ENCODE data around the gene MALT1. TPM values are rescaled to one million over a fixed set of nuclear protein-coding genes. Genes with fewer than 3 reads are reported as not detected.

The MALT1 gene
- polyA plus RNA-seq, 3 donors: 27.1 to 38.6 (median 32.1) TPM

DNA sequence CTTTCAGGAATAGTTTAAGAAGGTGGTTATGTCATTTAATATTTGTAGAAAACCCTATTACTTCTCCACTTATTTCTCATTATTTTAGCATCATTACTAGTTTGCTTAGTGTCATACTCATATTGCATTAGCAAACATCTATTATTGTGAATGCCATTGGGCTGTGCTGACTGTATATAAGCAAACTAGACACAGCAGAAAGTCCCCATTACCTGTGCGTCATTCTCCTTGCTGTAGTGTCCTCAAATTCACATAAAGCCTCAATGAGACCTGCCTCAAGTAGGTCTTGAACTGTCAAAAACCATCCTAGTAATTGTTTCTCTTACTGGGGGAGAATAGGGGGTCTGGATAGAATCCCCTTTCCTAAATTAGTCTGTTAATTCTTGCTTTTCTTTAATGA lies 43.6 kb downstream of the MALT1 start:
- no peak for DNase-seq (ENCODE audit: extremely low read depth in 1 of 11, low read depth in 9 of 11, low spot score in 4 of 11)

DNA sequence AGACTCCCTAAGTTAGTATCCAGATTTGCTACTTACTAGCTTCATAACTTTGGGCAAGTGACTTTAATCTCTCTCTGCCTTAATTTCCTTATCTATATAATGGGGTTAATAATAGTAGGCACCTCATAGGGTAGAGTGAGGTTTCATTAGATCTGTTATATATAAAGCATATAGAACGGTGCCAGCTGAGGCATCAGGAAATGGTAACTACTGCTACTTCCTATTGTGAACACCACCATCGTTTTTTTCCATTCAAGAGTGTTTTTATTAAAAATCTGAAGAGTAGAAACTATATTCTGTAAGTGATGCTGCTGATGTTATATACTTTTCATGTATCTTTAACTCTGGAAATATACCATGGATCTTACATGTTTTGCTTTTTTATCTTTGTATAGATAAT lies 44.3 kb downstream of the MALT1 start:
- DNase-seq (ENCODE audit: extremely low read depth in 1 of 11, low read depth in 9 of 11, low spot score in 4 of 11): no peak

DNA sequence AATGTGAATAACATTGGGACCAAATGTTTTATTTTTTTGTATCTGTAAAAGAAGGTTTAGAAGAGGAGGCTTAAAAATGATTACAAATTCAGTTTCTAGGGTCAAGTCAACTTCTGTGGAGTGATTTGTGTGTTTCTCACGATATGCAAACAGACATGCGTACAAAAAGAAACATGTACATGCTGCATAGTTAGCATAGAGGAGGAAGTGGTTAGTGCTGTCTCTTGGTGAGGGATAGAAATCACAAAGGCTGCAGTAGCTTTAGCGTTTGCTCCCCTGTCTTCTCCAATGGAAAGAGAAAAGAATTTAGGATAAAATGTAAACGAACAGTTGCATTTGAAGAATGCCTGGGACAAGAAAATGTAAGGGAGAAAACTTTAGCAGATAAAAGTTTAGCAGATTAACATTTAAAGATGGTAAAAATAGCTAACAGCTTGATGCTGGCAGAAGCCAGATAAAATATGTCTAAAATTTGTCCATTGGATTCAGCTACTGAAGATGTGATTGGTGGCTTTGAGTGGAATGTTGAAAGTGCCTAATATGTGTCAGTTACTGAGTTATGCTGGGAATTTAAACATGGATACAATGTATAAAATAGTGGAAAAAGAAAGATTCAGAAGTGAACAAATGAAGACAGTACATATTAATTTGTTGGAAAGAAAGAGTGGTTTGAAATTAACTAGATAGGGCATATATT lies 44.9 kb downstream of the MALT1 start:
- DNase-seq (ENCODE audit: extremely low read depth in 1 of 11, low read depth in 9 of 11, low spot score in 4 of 11): no peak

DNA sequence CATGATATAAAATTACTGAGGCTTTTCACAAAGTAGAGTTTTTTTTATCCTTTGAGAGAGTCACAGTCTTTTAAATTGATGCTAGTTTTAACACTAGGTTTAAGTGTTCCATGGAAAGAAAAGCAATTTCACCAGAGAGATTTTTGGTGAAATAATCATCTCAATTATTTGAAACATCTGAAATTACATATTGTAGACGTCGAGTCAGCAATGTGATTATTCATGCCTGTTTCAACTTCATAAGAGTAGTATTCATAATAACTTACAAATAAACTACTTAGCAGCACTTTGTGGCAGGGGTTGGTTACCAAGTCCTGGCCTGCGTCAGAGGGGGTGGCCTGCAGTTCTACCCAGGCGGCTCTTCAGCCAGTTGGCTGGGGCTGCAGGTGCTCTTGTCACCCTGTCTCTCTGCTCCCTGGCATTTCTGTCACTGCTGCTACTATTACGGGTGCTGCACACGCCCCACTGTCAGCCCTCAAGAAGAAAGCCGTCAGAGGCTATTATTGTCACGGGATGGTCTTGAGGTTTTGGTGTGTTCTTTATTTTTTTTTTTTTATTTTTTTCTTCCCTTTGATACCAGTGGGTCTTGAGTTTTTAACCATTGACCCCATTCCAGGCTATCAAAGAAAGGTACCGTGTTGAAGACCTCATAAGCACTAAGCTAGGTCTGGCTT lies 50.4 kb downstream of the MALT1 start:
- DNase-seq (ENCODE audit: extremely low read depth in 1 of 11, low read depth in 9 of 11, low spot score in 4 of 11): no peak

DNA sequence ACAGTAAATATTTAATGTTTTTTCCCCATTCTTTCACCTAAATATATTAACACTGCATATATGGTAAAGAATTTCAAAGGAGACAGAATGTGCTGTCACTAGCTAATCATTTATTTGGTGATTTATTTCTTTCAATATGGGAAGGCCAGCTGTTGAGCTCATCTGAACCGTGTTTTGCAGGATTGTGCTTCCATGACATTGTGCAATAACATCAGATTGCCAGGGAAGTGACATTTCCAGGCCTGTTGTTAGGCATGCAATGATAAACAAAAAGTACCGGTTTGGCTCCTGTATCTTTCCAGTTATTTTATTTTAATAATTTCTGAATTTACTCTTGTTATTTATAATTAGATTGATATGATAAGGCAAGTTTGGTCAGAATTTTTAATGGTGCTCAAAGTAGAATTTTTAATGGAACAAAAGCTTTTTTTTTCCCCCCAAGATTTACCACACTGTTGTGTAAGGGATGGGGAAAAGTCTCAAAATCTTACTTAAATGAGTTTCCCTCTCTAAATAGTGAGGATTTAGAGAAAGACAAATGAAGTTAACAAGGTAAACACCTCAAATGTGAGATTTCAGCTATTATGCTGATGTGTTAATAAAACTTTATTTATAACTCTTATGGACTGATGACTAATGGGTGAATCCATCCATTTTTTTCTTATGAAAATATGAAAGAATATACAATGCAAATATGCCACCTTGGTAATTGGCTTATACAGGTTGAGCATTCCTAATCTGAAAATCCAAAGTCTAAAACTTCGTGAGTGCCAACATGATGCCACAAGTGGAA lies 52.7 kb downstream of the MALT1 start:
- DNase-seq (ENCODE audit: extremely low read depth in 1 of 11, low read depth in 9 of 11, low spot score in 4 of 11): peak in 1 of 11 donors; percentile 9

DNA sequence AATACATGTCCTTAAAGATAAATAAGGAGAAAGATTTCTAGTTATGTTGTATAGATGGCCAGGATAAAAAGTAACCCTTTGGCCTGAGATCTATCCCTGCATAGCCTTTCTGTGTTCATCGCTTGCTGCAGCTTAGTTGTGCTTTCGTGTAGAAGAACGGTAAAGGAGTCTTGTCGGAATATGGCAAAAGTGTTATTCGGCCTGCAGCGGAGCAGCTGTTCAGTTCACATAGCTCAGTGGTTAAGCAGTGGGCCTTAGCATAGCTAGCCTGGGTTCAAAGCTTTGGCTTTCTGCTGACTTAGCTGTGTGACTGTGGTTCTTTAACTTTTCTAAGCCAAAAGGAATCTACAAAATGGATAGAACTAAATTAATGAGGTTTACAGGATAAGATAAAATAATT lies 55.4 kb downstream of the MALT1 start:
- no peak for DNase-seq (ENCODE audit: extremely low read depth in 1 of 11, low read depth in 9 of 11, low spot score in 4 of 11)

DNA sequence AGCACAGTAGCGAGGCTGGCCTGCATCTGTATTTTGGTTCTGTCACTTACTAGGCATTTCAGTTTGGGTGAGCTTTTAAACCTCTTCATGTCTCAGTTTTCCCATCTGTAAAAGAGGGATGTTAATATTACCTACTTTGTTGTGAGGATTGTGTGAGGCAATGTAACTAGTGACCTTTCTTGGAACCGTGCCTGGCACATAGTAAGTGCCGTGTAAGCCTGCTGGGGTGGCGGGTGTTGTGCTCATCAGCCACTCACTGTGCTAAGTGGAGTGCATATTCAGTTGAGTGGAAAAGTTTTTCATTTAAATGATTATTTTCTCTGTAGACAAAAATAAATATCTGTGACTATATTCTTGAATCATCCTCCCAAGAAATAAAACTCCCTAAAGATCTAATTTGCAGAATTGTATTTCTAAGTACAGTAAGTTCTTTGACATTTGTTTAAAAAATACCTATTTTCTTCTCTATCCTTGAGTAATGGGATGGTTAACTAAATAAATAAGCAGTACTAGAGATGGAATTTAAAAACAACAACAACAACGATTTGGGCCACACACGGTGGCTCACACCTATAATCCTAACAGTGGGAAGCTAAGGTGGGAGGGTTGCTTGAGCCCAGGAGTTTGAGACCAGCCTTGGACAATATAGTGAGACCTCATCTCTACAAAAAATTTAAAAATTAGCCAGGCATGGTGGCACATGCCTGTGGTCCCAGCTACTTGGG lies 56.7 kb downstream of the MALT1 start:
- DNase-seq (ENCODE audit: extremely low read depth in 1 of 11, low read depth in 9 of 11, low spot score in 4 of 11): peak in 1 of 11 donors; percentile 11

DNA sequence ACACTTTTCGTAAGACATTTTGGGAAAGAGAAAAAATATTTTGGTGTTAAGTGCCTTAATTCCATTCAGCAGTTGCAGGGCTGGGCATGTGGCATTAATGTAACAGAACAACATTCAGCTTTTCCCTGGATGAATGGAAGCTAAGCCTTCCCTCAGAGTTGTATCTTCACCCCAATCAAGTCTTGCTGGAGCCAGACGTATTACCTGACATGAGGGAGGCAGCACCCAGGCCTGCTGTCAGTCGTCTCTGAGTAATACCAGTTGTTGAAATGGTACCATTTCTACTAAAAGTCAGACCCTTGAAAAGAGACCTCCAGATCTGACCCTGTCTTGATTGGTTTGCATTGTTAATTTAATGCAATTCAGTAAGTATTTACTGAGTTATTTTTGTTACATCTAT lies 57.5 kb downstream of the MALT1 start:
- DNase-seq (ENCODE audit: extremely low read depth in 1 of 11, low read depth in 9 of 11, low spot score in 4 of 11): no peak

DNA sequence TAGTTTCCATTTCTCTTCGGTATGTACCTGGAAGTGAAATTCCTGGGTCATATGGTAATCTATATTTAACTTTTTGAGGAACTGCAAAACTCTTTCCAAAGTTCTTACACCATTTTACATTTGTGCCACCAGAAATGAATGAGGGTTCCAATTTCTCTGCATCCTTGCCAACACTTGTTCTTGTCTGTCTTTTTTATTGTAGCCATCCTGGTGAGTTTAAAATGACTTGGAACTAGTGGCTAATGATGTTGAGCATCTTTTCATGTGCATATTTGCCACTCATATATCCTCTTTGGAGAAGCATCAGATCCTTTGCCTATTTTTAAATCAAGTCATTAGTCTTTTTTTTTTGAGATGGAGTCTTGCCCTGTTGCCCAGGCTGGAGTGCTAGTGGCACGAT lies 59.4 kb downstream of the MALT1 start:
- no peak for DNase-seq (ENCODE audit: extremely low read depth in 1 of 11, low read depth in 9 of 11, low spot score in 4 of 11)

DNA sequence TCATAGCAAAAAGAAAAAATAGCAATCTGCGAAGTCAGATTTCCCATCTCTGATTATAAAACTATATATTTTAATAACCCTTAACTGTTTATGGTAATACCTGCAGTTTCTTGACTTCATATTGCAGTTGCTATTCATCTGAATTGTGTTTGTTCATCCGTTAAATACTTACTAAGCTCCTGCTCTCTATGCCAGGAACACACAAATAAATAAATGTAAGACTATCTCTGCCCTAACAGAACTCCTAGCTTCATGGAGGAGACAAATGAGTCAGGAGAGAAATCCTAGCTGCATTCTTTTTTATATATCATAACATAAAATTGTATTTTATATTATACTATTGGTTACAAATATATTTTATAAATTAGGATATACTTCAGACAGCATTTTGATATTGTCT lies 61.2 kb downstream of the MALT1 start:
- no peak for DNase-seq (ENCODE audit: extremely low read depth in 1 of 11, low read depth in 9 of 11, low spot score in 4 of 11)

DNA sequence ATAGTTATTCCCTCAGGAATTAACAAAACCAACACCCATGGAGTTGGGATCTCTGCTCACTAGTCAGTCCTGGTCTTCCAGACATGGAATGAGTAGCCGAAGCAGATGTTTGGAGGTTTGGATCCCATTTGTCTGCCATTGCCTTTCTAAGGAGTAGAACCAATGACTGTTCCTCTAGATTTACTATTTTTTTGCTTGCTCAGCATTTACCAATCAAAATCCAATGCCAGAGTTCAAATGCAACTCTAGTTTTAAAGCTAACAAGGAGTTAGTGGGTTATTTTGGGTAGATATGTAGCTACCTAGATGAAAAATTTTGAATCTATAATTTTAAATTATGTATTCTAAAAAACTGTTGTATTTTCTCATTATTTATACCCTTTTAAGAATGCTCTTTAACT lies 62.6 kb downstream of the MALT1 start:
- DNase-seq (ENCODE audit: extremely low read depth in 1 of 11, low read depth in 9 of 11, low spot score in 4 of 11): no peak

DNA sequence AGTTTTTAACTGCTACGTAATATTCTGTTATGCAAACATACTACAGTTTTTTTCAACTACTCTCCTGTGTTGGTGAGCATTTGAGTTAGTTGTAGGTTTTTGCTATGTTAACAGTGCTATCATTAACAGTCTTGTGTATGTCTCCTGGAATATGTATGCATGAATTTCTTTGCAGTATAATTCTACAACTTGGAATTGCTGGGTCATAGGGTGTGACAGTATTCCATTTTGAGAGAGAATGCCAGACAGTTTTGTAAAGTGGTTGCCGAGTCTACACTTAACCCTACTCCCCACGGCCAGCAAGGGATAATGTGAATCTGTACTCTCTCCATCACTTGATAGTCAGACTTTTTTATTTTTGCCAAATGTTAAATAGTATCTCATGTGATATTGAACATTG lies 67.1 kb downstream of the MALT1 start:
- no peak for DNase-seq (ENCODE audit: extremely low read depth in 1 of 11, low read depth in 9 of 11, low spot score in 4 of 11)

DNA sequence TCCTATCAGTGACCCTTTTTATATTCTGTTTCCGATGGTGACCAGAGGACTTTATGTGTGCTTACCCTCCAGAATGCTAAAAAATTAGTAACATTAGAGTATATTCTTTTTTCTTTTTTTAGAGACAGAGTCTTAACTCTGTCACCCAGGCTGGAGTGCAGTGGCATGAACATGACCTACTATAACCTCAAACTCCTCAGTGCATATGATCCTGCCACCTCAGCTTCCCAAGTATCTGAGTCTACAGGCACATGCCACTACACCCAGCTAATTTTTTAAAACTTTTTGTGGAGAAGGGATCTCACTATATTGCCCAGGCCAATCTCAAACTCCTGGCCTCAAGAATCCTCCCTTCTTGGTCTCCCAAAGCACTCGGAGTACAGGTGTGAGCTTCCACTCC lies 74.6 kb downstream of the MALT1 start:
- no peak for DNase-seq (ENCODE audit: extremely low read depth in 1 of 11, low read depth in 9 of 11, low spot score in 4 of 11)

DNA sequence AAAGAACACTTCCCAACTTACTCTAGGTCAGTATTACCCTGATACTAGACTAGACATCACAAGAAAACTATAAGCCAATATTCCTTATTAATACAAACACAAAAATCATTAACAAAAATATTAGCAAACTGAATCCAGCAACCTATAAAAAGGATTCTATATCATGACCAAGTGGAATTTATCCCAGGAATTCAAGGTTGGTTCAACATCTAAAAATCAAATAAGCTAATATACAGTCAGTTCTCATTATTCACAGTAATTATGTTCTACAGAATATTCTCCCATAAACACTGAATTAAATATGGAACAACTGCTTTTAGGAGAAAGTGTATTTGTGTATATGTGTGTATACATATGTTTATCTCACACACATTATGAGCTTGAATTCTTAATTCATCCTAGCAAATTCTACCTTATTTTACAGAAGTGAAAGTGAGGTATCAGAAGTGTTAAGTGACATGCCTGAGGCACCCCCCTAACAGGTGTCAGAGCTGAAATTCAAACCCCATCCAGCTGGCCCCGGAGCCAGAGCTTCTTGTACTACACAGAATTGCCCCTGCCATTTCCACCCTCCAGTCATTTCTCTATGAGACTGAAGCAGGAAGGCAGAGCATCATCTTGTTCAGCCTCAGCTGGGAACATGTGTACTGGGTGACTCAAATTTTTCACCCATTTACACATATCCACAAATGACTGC lies 77.8 kb downstream of the MALT1 start:
- DNase-seq (ENCODE audit: extremely low read depth in 1 of 11, low read depth in 9 of 11, low spot score in 4 of 11): no peak

DNA sequence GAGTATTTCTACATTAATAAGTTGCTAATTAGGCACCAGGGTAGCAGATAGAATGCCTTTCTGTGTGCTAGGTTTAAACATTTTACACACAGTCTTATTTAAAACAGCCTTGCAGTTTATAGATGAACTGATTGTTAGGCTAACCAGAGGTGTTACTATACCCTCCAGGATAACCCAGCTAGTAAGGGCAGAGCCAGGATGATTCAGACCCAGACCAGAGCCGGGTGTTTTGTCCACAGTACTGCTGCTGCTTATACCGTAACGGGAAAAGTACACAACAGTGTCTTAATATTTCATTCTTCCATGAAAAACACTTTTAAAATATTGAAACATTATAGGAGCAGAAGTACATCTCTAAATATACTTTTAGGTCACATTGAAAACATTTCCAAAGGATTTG lies 82.7 kb downstream of the MALT1 start:
- DNase-seq (ENCODE audit: extremely low read depth in 1 of 11, low read depth in 9 of 11, low spot score in 4 of 11): no peak

DNA sequence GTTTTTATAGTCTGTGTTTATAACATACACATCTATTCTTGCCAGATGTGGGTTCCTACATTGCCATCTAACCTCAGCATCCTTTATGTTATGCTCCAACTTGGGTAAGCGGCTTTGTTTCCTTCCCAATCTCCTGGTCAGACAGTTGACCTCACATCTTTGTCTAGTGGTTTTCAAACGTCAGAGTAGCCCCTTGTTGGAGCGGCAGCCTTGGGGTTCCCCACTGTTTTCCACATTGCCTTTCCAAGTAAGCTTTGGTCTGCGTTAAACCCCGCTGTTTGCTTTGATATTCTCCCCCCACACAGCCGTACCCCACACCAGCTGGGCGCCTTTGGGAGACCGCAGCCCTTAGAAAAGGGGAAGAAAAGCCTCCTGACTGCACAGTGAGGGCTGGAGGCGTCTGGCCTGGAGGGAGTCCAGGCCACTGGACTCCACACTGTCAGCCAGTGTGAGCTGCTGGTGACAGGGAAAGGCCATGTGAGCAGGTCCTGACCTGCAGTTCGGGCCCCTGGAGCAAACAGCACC lies 83.3 kb downstream of the MALT1 start:
- no peak for DNase-seq (ENCODE audit: extremely low read depth in 1 of 11, low read depth in 9 of 11, low spot score in 4 of 11)

DNA sequence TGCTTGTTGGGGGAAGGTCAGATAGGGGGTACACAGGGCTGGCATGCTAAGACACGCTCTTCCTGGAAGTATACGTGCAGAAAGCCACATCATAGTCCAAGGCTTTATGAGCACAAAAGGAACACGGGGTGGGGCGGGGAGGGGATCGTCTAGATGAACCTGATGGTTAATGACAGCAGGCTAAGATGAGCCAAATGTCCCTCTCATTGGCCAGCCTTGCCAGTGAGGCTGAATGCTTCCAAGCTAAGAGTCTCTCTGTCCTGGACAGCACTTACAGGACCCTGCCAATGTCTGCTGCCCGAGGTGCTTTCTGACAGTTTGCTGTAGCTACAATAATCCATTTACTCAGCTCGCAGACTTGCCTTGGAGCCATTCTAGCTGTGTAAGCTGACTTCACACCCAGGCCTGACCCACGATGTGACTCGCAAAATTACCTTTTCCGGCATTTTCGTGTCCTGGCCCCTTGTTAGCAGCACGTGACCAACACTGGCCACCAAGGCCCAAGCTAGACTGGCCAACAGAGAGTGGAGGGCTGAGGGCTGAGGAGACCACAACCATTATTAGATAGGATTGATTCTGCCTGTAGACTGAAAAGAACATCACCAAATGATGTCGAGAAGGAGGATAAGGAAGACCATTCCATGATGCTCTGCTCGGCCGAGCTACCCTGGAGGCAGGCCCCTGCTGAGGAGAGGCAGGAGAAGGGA lies 84.2 kb downstream of the MALT1 start:
- no peak for DNase-seq (ENCODE audit: extremely low read depth in 1 of 11, low read depth in 9 of 11, low spot score in 4 of 11)

DNA sequence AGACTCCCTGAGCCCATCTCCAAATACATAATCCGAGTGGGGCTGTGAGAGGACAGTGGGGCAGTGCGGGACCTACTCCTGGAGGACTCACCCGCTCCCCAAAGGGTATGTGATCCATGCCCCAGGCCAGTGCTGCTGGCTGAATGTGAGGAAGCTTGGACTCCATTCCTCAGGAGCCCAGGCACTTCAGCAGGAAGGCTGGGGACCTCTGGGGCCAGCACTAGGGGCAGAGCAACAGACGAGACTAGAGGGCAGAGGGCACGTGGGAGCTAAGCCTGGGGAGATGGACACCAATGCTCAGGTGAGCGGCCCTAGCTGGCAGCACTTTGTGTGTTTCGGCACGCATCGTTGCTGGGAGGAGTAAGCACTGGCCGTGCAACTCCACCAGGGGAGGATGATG lies 84.9 kb downstream of the MALT1 start:
- DNase-seq (ENCODE audit: extremely low read depth in 1 of 11, low read depth in 9 of 11, low spot score in 4 of 11): no peak

All from renal cortex interstitium (tissue), 11 donors.